GM12864 (cell line): ENCODE measurements around the gene ZNF814.

ENCODE experiments used
- DNase-seq: peaks from one replicate; pipeline ENCODE4 v3.0.0-alpha.2; 2011; ENCODE audit warnings: low read depth
- H3K4me3 ChIP-seq: 2 replicates; pipeline ENCODE4 v1.5.1; 2011; ENCODE audit warnings: mild to moderate bottlenecking, low read depth, low read length, control low read depth
- CTCF ChIP-seq: IDR thresholded peaks from 2 replicates; pipeline ENCODE4 v1.5.1; 2011; ENCODE audit warnings: low read depth, mild to moderate bottlenecking, moderate library complexity, low read length, control low read depth, inconsistent platforms; ENCODE audit errors: missing control alignments

Gene ZNF814

GRCh38 chr19:57888560-57889231 lies at the start of gene ZNF814:
ZNF814 (minus strand) TSS chr19:57889037; CDS start chr19:57888802, 235 bp downstream.
- peak; percentile 49 for DNase-seq
- peak; percentile 9 for TF ChIP-seq CTCF
- H3K4me3 ChIP-seq: peak within 1 kb of the TSS; percentile 65

- H3K4me3 ChIP-seq: no peak overlapping the region
- no peak for DNase-seq
- no peak for TF ChIP-seq CTCF
Observed at GRCh38 chr19:57935731-57936130, 46.9 kb upstream of the ZNF814 start.

GRCh38 chr19:57934820-57935665 lies 46.2 kb upstream of the ZNF814 start, which contains the start of gene ZNF418:
ZNF418 (minus strand) TSS chr19:57935402; CDS start chr19:57933822, 1,580 bp downstream.
- peak; percentile 41 for DNase-seq
- peak within 1 kb of the TSS; percentile 55 for H3K4me3 ChIP-seq
- TF ChIP-seq CTCF: no peak

- H3K4me3 ChIP-seq: no peak overlapping the region
- no peak for TF ChIP-seq CTCF
- DNase-seq: no peak
Observed at GRCh38 chr19:57927587-57927986, 38.8 kb upstream of the ZNF814 start.

GRCh38 chr19:57916168-57916995 lies 27.5 kb upstream of the ZNF814 start, which contains the start of gene ZNF417:
ZNF417 (minus strand) TSS chr19:57916592; CDS start chr19:57916411, 181 bp downstream.
- peak within 1 kb of the TSS; percentile 73 for H3K4me3 ChIP-seq
- DNase-seq: peak; percentile 97
- peak; percentile 33 for TF ChIP-seq CTCF

DNA sequence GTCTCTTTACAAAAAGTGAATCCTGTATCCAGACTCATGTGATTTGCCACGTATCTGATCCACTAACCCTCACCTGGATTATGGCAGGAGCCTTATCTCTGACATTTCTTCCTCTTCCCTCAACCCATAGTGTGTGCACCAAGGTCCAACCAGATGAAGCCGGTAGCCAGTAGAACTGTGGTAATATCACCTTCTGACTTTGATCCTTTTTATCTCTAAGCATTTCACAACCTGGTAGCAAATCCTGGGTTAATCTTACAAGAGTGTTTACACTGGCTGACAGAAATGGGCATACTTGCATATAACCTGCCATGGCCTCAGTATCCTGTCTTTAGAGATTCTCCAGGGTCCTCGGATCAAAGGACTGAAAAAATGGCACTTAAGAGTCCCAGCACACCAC lies 25.7 kb upstream of the ZNF814 start:
- no peak for DNase-seq
- TF ChIP-seq CTCF: no peak
- no peak overlapping the region for H3K4me3 ChIP-seq
